Ishikawa (cell line): ENCODE data around the gene KIF26B.

Experiments
- CEBPB ChIP-seq: IDR thresholded peaks from 2 replicates; pipeline ENCODE4 v1.6.1; 2012
- CREB1 ChIP-seq: IDR thresholded peaks from 2 replicates; pipeline ENCODE4 v1.6.1; 2012; ENCODE audit warnings: low read depth
- EGR1 ChIP-seq: IDR thresholded peaks from 2 replicates; pipeline ENCODE4 v1.6.1; 2012
- EP300 ChIP-seq: IDR thresholded peaks from 2 replicates; pipeline ENCODE4 v1.6.1; 2012; ENCODE audit warnings: borderline replicate concordance
- FOXM1 ChIP-seq: IDR thresholded peaks from 2 replicates; pipeline ENCODE4 v1.6.1; 2012; ENCODE audit warnings: low read depth, borderline replicate concordance
- NFIC ChIP-seq: IDR thresholded peaks from 2 replicates; pipeline ENCODE4 v1.6.1; 2012
- RAD21 ChIP-seq: IDR thresholded peaks from 2 replicates; pipeline ENCODE4 v1.6.1; 2012; ENCODE audit warnings: low read depth
- TAF1 ChIP-seq: IDR thresholded peaks from 2 replicates; pipeline ENCODE4 v1.6.1; 2012; ENCODE audit warnings: low read depth, mild to moderate bottlenecking
- TCF12 ChIP-seq: IDR thresholded peaks from 2 replicates; pipeline ENCODE4 v1.6.1; 2012; ENCODE audit warnings: low read depth
- TEAD4 ChIP-seq: IDR thresholded peaks from 2 replicates; pipeline ENCODE4 v1.6.1; 2012
- USF1 ChIP-seq: IDR thresholded peaks from 2 replicates; pipeline ENCODE4 v1.6.1; 2012
- YY1 ChIP-seq: IDR thresholded peaks from 2 replicates; pipeline ENCODE4 v1.6.1; 2012; ENCODE audit warnings: low read depth
- ZBTB7A ChIP-seq: IDR thresholded peaks from 2 replicates; pipeline ENCODE4 v1.6.1; 2012; ENCODE audit warnings: low read depth
- TF ChIP-seq, protein P1 (sequence below): IDR thresholded peaks from 2 replicates; pipeline ENCODE4 v1.6.1; 2012
- TF ChIP-seq, protein P2 (sequence below): IDR thresholded peaks from 2 replicates; pipeline ENCODE4 v1.6.1; 2012; ENCODE audit warnings: low read depth, mild to moderate bottlenecking

Gene KIF26B

GRCh38 chr1:245276445-245276844 is 121.7 kb downstream of the KIF26B start:
- TF ChIP-seq USF1 (no peak), EP300 (no peak), YY1 (no peak)

DNA sequence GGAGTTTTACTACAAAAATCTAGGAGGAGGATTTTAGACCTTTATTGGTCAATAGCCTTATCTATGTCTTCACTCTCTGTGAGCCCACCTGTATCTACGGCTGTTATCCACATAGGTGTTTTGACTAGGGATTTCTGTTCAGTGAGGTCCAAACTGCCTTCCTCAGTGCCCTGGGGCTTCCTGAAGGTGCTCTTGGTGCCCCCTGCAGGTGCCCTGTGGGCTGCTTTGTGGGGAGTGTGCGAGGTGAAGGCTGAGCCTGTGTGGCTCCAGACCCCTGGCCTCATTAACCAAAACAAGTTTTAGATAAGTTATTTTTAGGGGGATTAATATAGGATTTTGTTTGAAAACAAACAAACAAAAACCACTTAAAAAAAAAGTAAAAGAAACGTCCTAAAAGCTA is 122.5 kb downstream of the KIF26B start:
- TF ChIP-seq EGR1 = no peak
- TF ChIP-seq RAD21 = peak; percentile 77

DNA sequence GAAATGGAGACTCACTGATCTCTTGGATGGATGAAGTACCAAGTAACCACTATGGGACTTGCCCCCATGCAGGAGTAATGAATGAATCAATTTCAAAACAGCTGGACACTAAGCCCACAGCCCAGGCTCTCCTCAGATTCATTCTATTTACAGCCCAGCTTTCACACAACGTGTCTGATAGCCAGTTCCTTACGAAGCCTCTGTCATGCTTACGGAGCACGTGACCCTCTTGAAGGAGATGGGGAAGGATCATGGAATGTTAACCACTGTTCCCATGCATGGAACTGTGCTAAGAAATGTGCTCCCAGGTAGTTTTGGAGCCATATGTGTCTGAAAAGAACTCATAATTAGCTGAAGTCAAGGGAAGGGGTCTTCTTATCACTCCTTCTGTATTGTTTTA is 124.1 kb downstream of the KIF26B start:
- TF ChIP-seq TCF12 (no peak), CEBPB (no peak), YY1 (no peak), ZBTB7A (no peak), CREB1 (no peak), TEAD4 (no peak), USF1 (no peak), EGR1 (no peak), FOXM1 (no peak), RAD21 (no peak)
- TF ChIP-seq, protein P1, sequence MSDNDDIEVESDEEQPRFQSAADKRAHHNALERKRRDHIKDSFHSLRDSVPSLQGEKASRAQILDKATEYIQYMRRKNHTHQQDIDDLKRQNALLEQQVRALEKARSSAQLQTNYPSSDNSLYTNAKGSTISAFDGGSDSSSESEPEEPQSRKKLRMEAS = no peak

- TF ChIP-seq CEBPB = no peak
- TF ChIP-seq NFIC = no peak
- TF ChIP-seq RAD21 = no peak
- no peak for TF ChIP-seq CREB1
- TF ChIP-seq EP300 = no peak
- TF ChIP-seq USF1 = no peak
Observed at GRCh38 chr1:245279346-245279745, 124.6 kb downstream of the KIF26B start.

DNA sequence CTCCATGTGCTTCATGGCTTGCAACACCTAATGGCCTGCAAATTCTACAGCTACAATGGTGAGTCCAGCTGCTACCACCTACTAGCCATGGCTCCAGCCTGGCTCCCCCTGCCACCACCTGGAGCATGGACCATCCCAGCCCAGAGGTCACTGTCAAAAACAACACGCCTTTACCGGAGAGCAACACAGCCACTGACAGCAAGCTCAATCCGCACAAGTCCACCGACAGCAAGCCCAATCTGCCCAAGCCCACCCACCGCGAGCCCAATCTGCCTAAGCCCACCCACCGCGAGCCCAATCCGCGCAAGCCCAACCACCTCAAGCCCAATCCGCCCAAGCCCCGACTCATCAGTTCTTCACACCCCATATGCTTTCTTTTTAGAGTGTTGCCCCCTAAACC is 128.2 kb downstream of the KIF26B start:
- TF ChIP-seq, protein P1 = no peak
- TF ChIP-seq, protein P2, sequence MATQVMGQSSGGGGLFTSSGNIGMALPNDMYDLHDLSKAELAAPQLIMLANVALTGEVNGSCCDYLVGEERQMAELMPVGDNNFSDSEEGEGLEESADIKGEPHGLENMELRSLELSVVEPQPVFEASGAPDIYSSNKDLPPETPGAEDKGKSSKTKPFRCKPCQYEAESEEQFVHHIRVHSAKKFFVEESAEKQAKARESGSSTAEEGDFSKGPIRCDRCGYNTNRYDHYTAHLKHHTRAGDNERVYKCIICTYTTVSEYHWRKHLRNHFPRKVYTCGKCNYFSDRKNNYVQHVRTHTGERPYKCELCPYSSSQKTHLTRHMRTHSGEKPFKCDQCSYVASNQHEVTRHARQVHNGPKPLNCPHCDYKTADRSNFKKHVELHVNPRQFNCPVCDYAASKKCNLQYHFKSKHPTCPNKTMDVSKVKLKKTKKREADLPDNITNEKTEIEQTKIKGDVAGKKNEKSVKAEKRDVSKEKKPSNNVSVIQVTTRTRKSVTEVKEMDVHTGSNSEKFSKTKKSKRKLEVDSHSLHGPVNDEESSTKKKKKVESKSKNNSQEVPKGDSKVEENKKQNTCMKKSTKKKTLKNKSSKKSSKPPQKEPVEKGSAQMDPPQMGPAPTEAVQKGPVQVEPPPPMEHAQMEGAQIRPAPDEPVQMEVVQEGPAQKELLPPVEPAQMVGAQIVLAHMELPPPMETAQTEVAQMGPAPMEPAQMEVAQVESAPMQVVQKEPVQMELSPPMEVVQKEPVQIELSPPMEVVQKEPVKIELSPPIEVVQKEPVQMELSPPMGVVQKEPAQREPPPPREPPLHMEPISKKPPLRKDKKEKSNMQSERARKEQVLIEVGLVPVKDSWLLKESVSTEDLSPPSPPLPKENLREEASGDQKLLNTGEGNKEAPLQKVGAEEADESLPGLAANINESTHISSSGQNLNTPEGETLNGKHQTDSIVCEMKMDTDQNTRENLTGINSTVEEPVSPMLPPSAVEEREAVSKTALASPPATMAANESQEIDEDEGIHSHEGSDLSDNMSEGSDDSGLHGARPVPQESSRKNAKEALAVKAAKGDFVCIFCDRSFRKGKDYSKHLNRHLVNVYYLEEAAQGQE = no peak

GRCh38 chr1:245285168-245285567 is 130.4 kb downstream of the KIF26B start:
- TF ChIP-seq TAF1 = no peak
- TF ChIP-seq, protein P1 = no peak
- TF ChIP-seq TEAD4 = no peak
- TF ChIP-seq FOXM1 = no peak
- TF ChIP-seq RAD21 = no peak
- TF ChIP-seq, protein P2 = no peak

DNA sequence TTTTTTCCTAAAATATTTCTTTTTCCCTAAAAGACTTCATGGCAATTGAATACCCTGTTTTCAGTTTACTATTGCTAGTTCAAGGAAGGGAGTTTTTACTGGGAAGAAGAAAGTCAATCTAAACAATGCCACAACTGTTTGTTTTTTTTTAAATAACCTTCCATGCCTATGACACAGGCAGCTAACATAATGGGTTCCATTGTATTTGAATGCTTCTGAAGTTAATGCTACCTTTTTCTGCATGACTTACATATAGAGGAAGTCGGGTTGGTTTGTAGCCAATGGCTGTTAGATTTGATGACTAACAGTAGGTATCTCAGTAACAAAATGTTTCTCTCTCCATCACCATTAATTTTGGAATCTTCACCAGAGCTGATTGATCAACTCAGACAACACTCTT is 134.0 kb downstream of the KIF26B start:
- TF ChIP-seq, protein P2 = no peak
- no peak for TF ChIP-seq EP300
- no peak for TF ChIP-seq ZBTB7A
- no peak for TF ChIP-seq YY1
- TF ChIP-seq TAF1 = no peak
- TF ChIP-seq, protein P1 = no peak
- TF ChIP-seq CREB1 = no peak
- no peak for TF ChIP-seq RAD21
- TF ChIP-seq USF1 = no peak
- no peak for TF ChIP-seq TEAD4
- no peak for TF ChIP-seq NFIC
- no peak for TF ChIP-seq TCF12
- no peak for TF ChIP-seq EGR1
- no peak for TF ChIP-seq CEBPB
- no peak; the same call in 1 of the 2 replicates for TF ChIP-seq FOXM1
